EH (cell line): ENCODE results near the gene CCL18.
"Not testable (repeated sequence)": the region's sequence is repeated elsewhere in the genome, so short reads cannot be mapped to it uniquely, and the experiment has no call there.

Experiments
- DNase-seq: peaks from one replicate; pipeline ENCODE4 v3.0.0-alpha.2; 2015; ENCODE audit warnings: low read depth

CCL18 gene

DNA sequence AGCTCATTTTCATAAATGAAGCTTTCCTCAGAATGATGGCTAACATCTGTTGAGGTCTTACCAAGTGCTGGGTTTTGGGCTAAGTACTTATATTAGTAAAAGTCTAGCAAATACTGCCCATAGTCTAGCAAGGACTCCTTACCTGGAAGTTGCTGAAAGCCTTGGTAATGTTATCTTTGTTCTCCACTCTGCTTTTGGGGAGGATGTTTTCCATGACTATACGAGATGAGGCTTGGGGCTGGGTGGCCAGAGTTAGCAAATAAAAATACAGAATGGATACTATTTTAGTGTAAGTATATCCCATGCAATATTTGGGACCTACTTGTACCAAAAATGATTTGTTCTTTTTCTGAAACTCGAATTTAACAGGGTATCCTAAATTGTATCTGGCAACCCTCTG lies 7.7 kb downstream of the CCL18 start:
- no peak for DNase-seq

DNA sequence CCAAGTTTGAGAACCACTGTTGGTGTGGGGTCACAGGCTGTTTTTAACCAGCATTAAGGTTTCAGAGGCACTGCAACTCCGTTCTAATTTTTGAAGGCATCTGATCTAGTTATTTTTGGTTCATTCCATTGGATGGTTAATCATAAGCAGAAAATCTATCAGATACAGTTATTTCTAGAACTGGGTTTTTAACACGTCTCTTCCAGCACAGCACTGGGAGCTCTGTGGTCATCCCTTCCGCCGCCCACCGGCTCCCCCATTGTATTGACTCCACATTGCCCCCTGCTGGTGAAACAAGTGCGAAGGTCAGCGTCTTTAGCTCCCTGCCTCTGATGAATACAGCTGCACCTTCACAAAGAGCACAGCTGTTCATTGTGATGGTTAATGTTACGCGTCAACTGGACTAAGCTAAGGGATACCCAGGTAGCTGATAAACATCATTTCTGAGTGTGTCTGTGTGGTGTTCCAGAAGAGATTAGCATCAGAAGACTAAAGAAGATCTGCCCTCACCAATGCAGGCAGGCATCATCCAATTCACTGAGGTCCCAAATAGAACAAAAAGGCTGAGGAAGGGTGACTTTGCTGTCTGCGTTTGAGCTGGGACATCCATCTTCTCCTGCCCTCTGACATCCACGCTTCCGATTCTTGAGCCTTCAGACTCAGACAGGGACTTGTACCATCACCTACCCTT lies 8.5 kb downstream of the CCL18 start:
- DNase-seq = peak; percentile 27

GRCh38 chr17:36074365-36074764 lies 10.3 kb downstream of the CCL18 start:
- no peak for DNase-seq

- DNase-seq = not testable (repeated sequence)
Observed at GRCh38 chr17:36081681-36082471, 17.8 kb downstream of the CCL18 start.

DNA sequence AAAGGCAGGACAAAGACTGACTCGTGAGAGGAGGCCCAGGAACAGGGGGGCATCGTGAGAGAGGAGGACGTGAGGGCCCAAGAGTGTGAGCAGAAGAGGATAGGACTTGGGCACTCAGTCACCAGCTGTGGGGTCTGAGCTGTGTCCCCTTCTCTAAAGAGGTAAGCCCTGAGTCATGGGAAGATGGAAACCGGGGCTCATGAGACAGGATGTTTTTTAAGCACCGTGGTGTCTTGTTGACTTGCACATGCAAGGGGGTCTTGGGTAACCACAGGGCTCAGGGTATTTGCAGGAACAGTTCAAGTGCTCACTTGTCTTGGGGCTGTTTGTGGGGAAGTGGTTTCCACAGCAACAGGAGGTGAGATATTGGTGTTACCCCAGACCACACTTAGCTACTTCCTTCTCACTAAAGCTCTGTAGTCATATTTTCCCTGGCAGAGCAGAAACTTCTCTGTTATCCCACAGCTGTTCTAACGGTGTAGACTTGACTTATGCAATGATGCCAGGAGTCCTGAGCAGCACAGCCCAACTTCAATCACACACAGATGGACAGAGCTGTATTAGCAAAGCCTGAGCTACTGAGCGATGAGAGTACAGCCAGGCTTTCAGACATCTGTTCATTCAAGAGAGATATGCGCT lies 18.5 kb downstream of the CCL18 start:
- DNase-seq = not testable (repeated sequence)

DNA sequence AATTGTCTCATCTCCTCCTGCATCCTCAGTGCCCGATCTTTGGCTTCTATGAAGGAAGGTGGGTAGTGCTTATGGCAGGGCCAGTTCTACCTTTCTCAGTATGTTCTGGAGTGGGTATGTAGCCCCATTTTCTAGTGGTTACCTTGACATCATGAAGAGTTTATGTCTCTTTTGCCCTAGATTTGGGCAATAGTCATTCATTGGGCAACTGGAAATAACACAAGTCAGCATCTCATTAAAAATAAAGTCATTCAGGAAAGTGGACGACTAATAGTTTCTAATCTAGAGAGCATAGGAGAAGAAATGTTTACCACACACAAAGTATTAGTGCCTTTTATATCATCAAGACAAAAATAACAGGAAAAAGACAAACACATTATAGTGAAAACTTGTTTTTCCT lies 19.6 kb downstream of the CCL18 start:
- not testable (repeated sequence) for DNase-seq

- DNase-seq = peak; percentile 4
Observed at GRCh38 chr17:36085765-36086164, 21.7 kb downstream of the CCL18 start.

DNA sequence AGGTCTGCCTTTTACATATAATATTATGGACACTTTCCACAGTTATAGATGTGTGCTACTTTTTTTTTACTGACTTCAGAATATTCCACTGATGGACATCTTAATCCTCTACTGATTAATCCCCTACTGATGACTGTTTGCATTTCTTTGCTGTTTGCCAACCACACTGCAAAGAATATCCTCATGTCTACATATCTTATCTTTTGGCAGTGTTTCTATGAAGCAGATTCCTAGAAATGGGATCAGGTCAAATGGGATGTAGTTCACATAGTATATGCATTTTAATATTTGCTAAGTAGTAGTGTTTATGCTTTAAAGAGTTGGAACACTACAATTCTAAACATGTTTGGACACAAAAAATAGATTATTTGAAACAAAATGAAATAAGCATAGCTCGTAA lies 22.7 kb downstream of the CCL18 start:
- DNase-seq = no peak

GRCh38 chr17:36087471-36087870 lies 23.4 kb downstream of the CCL18 start:
- DNase-seq = not testable (repeated sequence)

DNA sequence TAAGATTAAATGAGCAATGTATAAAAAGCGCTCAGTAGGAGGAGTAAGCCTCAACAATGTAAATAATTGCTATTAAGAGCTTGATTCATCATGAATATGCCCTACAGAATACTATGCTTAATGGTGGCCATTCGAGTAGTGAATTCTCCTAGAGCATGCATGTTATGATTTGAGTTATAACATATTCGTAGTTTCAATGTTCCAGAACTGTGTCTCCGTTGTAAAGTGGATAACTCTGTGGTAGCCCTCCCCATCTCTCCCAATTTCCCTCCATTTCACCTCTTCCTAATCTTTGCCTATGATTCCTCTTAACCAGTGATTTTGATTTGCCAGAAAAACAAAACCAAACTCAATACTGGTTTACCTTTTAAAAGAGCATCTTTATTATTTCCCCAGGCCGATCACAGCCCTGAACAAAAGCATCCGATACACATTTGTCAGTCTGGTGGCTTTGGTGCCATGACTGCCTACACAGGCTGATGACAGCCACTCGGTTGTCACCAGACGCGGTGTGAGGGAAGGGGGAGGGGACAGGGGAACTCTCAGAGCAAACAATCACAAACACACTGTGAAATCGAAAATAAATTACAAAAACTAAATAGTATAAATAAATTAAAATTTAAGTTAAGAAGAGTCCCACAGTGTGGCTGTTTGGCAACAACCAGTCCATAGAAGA lies 24.0 kb downstream of the CCL18 start:
- not testable (repeated sequence) for DNase-seq

DNA sequence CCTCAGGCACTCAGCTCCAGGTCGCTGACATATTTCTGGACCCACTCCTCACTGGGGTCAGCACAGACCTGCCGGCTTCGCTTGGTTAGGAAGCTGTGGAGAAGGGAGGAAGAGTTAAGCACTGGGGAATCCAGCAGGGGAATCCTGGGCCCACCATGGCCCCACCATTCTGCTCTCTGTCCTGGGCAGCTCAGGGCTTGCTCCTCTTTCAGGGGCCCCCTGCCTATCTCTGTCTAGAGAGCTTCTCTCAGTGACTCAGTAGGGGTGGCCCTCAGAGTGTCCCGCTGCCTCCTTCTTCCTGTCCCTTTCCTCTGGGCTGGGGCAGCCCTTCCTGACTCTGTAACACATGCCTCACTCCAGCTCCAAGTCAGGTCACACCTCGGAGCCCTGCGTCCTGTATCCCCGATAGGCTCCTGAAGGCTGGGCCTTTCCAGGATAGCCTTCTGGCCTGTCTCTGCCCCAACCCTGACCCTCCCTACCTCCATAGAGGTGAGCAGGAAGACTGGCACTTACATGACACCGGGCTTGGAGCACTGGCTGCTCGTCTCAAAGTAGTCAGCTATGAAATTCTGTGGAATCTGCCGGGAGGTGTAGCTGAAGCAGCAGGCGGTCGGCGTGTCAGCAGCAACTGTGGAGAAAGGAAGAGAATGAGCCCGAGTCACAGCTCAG lies 24.7 kb downstream of the CCL18 start:
- DNase-seq = no peak

DNA sequence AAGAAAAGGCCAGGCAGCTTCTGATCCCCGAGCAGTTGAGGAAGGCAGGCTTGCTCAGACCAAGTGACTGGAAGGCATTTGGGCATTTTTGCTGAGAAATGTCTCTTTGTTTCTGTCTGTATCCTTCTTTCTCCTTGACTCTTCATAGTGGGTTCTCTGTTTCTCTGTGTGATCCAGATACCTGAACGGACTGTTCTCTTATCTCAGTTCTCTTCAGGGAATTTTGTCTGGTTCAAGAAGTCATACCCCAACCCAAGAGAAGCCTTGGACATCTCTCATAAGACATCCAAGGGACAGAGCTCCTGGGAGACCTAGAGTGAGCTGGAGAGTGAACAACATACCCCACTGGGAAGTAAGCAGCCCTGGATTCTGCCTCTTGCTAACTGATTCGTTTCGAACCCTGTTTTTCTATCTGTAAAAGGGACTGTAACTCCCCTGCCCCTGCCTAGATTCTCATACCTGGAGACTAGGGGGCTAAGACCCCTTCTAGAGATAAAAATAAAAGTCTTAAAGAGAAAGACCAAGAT lies 25.3 kb downstream of the CCL18 start:
- DNase-seq = no peak

GRCh38 chr17:36089888-36090836 lies 26.1 kb downstream of the CCL18 start, which contains the start of gene CCL3:
Gene CCL3, minus strand, starts transcription at chr17:36090143. Its CDS starts 85 bp downstream, at chr17:36090058.
- no peak for DNase-seq

DNA sequence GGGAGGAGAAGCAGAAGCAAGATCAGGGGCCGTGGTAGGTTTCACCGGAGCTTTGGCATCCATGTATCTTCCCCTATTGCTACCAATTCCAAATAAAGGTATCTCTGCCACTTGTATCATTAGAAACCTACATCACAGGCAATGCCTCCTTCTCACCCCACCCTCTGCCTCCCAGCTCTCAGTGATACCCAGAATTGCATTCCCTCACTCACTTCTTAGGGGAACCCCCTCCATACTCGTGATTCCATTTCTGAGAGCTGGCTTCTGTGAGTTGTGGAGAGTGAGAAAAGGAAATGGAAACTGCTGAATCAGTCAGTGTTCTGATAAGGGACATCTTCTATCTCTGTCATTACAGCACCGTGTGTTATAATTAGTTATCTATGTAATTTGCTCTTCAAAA lies 28.2 kb downstream of the CCL18 start:
- no peak for DNase-seq

GRCh38 chr17:36092715-36093114 lies 28.6 kb downstream of the CCL18 start:
- not testable (repeated sequence) for DNase-seq

DNA sequence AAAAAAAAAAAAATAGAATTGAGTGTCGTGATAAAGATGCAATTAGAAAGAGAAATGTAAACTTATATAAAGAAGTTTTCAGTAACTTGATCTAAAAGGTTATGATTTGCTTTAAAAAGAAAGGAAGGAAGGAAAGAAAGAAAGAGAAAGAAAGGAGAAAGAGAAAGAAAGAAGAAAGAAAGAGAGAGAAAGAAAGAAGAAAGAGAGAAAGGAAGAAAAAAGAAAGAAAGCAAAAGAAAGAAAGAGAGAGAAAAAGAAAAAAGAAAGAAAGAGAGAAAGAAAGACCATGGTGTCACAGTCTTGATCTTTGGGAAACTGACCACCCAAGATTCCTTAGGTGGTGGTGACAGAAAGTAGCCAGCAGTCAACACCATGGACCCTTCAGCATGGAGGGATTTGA lies 30.2 kb downstream of the CCL18 start:
- no peak for DNase-seq

DNA sequence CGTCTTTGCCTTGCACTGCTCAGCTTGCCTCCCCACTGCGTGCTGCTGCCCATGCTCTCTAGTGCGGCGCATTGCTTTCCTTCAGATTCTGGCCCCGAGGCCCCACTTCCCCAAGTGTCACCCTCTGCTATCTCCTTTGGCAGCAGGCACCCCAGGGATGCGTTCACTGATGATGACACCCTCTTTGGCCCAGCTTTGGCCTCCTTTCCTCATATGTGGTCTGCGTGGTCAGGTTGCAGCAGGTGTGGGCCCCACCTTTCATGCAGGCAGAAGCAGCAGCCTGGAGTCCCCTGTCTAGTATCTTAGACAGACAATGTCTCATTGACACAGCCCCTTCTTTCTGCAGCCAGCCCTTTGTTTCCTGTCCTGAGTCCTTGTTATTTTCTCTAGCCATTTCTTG lies 30.7 kb downstream of the CCL18 start:
- DNase-seq = no peak

DNA sequence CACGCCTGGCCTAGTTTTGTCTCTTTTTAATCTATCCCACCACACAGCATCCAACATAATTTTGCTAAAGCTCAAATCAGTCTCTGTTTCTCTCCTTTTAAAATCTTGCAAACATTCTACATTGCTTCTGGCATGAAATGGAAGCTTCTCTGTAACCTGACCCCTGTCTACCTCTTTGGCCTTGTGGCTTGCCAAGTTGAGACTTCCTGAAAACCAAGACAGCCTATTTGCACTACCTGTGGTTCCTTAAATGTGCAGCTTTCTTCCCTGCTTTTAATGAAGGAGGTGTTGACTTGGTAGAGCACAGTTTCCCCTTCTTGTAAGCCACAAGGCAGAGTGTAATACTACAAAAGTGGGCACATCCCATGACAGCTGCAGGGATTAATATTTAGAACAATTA lies 31.9 kb downstream of the CCL18 start:
- DNase-seq = no peak

GRCh38 chr17:36099004-36099403 lies 34.9 kb downstream of the CCL18 start:
- not testable (repeated sequence) for DNase-seq

DNA sequence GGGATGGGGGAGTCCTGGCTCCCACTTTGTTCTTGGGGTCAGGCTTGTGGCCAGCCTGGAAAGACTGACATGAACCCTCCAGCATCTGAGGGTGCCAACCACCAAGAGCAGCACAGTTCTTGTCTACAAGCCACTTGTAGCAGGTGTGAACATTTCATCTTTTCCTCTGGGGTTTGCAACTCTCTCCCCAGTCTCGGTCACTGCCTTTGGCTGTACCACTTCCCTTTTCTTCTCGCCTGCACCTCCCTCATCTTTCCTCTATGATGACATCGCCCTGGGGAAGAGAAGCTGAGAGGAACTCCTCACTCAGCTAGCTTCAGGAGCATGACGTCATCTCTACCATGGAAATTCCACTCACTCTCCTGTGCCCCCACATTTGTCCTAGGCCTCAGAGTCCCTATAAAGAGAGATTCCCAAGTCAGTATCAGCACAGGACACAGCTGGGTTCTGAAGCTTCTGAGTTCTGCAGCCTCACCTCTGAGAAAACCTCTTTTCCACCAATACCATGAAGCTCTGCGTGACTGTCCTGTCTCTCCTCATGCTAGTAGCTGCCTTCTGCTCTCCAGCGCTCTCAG lies 39.4 kb downstream of the CCL18 start, which contains the start of gene CCL4:
CCL4 (plus strand) TSS at position 427 of the 575 bp plus-strand sequence; CDS start at position 506, 79 bp downstream.
- not testable (repeated sequence) for DNase-seq
